Measurements from ENCODE around the gene PPP1R26. TPM values are rescaled to one million over a fixed set of nuclear protein-coding genes. Genes with fewer than 3 reads are reported as not detected.

The PPP1R26 gene, protein sequence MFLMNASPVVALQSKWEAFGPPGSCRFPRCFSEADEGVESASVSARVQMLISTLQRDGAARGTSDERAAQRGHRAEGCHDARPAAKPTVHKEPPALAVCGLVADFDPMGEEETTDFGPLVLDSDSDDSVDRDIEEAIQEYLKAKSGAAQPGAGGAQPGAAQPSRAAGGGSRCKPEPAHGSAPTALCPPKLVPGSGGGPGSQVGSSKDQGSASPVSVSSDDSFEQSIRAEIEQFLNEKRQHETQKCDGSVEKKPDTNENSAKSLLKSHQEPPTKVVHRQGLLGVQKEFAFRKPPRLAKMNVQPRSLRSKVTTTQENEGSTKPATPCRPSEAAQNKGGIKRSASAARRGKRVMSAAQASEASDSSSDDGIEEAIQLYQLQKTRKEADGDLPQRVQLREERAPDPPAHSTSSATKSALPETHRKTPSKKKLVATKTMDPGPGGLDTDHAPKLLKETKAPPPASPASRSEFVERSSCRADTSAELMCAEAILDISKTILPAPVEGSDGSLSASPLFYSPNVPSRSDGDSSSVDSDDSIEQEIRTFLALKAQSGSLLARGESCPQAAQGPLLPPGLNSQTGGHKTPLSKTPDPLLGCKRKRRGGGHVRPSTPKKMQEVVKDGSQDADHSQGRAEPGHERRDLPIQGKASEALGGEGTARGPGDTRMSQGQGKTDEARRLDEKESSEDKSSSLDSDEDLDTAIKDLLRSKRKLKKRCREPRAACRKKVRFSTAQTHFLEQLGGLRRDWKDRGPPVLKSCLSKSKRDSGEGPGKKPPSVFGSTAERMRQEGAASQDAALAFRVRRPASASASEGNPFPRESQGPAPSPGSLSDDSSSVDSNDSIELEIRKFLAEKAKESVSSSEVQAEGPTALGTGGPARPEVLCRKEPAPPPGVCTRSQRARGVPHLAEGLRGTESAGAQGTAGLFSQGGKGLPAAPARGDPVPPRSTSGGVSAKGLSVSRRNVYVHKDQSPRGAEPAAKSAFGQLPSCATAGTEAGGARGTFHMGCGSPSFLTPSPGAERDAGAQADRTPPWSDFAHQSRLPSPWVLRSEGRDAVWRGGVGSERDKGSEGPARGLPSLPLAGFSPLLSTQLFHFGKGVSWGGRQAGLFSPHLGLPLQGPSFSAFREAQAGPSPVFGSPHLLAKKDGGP (N-terminal part only)
- total RNA-seq, result 38.8 TPM

DNA sequence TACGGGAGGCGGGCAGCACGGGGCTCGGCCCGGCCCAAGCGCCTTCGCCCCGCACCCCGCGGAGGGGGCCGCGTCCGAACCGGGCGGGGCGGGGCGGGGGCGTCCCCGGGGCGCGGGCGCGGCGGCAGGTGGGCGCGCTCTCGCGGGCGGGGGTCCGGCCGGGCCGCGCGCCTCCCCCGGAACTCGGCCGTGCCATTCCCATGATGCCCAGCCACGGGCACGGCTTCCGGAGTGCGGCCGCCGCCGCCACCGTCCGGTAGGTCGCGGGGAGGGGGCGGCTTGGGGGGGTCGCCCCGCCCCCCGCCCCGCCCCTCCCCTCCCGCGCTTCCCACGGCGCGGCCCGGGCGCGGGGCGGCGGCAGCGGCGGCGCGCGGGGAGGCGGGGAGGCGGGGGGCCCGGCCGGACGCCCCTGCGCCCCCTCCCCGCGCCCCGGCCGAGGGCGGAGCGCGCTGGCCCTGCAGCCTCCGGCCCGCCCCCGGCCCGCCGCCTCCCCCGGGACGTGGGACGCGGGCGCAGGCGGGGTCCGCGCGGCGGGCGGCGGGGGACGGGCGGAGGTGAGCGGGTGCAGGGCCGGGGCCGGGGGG lies at the start of gene PPP1R26:
TSS of gene PPP1R26 (plus strand) at position 314 of the 584 bp plus-strand sequence. CDS start 4,729 bp downstream, outside the sequence.

DNA sequence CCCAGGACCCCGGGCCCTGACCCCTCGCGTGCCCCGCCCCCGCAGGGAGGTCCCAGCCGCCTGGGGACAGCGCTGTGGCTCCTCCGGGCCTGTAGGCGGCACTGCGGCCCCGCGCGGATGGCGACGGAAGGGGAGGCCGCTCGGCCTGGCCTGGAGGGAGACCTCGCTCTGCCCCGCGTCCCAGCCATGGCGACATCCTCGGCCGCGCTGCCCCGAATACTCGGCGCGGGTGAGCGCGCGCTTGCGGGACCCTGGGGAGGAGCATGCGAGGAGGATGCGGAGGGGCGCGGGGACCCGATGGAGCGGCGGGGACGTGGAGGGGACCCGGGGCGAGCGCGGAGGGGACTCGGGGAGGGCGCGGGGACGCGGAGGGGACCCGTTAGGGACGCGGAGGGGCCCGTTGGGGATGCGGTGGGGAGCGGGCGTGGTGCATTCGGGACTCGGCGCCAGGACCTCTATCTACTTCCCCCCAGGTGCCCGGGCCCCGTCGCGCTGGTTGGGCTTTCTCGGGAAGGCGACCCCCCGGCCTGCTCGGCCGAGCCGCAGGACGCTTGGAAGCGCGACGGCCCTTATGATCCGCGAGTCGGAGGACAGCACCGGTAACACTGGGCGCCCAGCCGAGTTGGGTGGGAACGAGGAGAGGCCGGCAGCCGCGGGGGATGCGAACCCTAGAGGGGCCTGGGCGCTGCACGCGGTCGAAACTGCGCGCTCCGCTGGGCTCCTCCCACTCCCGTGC lies 21.1 kb downstream of the PPP1R26 start, which contains the start of gene MRPS2:
TSS of gene MRPS2 (plus strand) at position 158 of the 736 bp plus-strand sequence. CDS start at position 187, 29 bp downstream.

DNA sequence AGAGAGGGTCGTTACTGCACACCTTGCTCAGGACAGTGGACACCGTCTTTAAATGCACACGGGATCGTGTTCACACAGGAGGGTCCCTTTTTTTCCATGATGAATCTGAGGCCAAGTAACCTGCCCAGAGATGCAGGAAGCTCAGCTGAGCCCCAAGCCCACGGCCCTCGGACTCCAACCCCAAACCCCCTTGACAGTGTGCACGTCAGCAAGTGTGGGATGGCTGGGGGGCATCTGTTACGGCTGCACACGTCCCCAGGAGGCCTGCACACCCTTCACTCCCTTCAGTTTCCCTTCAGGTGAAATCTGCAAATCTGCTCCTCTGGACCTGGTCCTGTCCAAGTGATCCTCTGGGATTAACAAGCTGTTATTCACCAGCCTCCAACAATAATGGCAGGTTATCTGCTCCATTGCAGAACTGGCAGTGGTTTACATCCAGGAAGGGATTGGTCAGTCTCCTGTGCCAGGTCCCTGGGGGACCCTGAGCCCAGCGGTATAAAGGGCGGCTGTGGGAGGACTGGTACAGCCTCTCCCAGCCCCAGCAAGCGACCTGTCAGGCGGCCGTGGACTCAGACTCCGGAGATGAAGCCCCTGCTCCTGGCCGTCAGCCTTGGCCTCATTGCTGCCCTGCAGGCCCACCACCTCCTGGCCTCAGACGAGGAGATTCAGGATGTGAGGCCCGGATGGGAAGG lies 41.5 kb downstream of the PPP1R26 start, which contains the start of gene LCN1:
TSS of gene LCN1 (plus strand) at position 525 of the 692 bp plus-strand sequence. CDS start at position 583, 58 bp downstream.

Other genes starting within 250 kb of the PPP1R26 start
- 16.0 TPM for gene MRPS2, start 20.9 kb downstream of the PPP1R26 start, total RNA-seq
- not detected for gene LCN1, start 41.7 kb downstream of the PPP1R26 start, total RNA-seq
- not detected for gene OBP2A, start 66.3 kb downstream of the PPP1R26 start, total RNA-seq
- not detected for gene PAEP, start 82.0 kb downstream of the PPP1R26 start, total RNA-seq
- gene GLT6D1, start 159.8 kb downstream of the PPP1R26 start, total RNA-seq, result not detected
- not detected for gene LCN9, start 183.5 kb downstream of the PPP1R26 start, total RNA-seq
- not detected for gene SOHLH1, start 219.7 kb downstream of the PPP1R26 start, total RNA-seq
- 6.9 TPM for gene KCNT1, start 222.4 kb downstream of the PPP1R26 start, total RNA-seq